ENCODE results near the gene BUD13. TPM values are rescaled to one million over a fixed set of nuclear protein-coding genes. Genes with fewer than 3 reads are reported as not detected.

BUD13 gene
- total RNA-seq, 1 donor from 2014 or later: 27.7 TPM

DNA sequence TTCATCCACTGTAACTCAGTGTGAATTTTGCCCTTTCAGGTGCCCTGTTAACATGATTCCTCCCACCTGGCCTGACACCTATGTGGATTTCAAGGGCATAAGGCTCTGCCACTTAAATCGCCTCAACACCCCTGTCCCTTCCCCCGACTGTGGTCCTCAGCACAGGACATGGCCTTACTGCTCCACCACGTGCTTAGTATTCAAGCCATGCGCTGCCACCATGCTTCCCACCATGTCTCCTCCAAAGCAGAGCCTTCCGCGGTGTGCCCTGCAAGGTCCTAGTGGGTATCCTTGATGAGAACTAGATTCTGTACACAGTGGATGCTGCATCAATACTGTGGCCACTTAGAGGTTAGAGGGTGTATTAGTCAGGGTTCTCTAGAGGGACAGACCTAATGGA is 51.9 kb downstream of the BUD13 start:
- DNase-seq (ENCODE audit: low read depth): no peak
- no peak overlapping the region for H3K4me3 ChIP-seq (ENCODE audit: low read depth, low read length)
- TF ChIP-seq, protein P1, sequence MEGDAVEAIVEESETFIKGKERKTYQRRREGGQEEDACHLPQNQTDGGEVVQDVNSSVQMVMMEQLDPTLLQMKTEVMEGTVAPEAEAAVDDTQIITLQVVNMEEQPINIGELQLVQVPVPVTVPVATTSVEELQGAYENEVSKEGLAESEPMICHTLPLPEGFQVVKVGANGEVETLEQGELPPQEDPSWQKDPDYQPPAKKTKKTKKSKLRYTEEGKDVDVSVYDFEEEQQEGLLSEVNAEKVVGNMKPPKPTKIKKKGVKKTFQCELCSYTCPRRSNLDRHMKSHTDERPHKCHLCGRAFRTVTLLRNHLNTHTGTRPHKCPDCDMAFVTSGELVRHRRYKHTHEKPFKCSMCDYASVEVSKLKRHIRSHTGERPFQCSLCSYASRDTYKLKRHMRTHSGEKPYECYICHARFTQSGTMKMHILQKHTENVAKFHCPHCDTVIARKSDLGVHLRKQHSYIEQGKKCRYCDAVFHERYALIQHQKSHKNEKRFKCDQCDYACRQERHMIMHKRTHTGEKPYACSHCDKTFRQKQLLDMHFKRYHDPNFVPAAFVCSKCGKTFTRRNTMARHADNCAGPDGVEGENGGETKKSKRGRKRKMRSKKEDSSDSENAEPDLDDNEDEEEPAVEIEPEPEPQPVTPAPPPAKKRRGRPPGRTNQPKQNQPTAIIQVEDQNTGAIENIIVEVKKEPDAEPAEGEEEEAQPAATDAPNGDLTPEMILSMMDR (conservative IDR thresholded peaks at IDR 0.05; ENCODE audit: low read depth, low read length): no peak

GRCh38 chr11:116718955-116719501 is 53.8 kb downstream of the BUD13 start:
- no peak for DNase-seq (ENCODE audit: low read depth)
- H3K4me3 ChIP-seq (ENCODE audit: low read depth, low read length): no peak overlapping the region
- TF ChIP-seq, protein P1 (conservative IDR thresholded peaks at IDR 0.05; ENCODE audit: low read depth, low read length): no peak

DNA sequence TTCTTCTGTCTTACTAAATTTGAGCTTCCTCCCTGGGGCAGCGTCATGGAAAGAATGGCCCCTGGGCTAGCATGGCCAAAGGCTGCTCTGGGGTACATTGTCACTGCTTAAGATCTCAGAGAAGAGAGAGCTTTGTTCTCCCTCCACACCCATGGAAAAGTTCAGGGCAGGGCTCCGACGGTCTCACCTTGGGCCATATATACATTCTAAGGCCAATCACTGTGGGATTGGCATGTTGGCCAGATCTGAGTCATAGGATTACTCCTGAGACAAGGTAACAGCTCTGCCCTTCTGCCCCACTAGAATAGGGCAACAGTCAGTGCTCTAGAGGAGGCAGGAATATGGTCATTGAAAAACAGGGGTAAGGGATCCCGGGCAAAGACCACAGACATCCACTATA is 56.2 kb downstream of the BUD13 start:
- DNase-seq (ENCODE audit: low read depth): no peak
- no peak overlapping the region for H3K4me3 ChIP-seq (ENCODE audit: low read depth, low read length)
- TF ChIP-seq, protein P1 (conservative IDR thresholded peaks at IDR 0.05; ENCODE audit: low read depth, low read length): no peak

GRCh38 chr11:116715383-116715782 is 57.4 kb downstream of the BUD13 start:
- TF ChIP-seq, protein P1 (conservative IDR thresholded peaks at IDR 0.05; ENCODE audit: low read depth, low read length): no peak
- no peak overlapping the region for H3K4me3 ChIP-seq (ENCODE audit: low read depth, low read length)
- DNase-seq (ENCODE audit: low read depth): no peak

DNA sequence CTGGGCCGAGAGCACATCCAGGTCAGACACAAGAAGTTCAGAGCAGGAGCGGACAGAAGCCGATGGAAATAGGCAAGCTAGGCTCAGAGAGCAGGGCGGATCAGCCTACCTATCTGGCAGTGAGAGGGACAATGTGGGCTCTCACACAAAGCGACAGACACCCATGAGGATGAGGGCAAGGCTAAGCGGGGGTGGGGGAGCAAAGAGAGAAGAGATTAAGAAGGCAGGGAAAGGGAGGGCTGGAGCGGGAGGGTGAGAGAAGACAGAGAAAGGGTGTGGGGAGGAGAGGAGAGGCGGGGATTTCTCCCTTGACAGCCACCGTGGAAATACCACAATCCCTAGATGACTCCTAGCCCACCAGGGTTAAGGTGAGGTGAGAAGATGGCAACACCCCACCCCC is 57.9 kb downstream of the BUD13 start:
- no peak for DNase-seq (ENCODE audit: low read depth)
- no peak overlapping the region for H3K4me3 ChIP-seq (ENCODE audit: low read depth, low read length)
- TF ChIP-seq, protein P1 (conservative IDR thresholded peaks at IDR 0.05; ENCODE audit: low read depth, low read length): no peak

GRCh38 chr11:116712428-116712827 is 60.4 kb downstream of the BUD13 start:
- no peak for DNase-seq (ENCODE audit: low read depth)
- H3K4me3 ChIP-seq (ENCODE audit: low read depth, low read length): no peak overlapping the region
- TF ChIP-seq, protein P1 (conservative IDR thresholded peaks at IDR 0.05; ENCODE audit: low read depth, low read length): no peak

DNA sequence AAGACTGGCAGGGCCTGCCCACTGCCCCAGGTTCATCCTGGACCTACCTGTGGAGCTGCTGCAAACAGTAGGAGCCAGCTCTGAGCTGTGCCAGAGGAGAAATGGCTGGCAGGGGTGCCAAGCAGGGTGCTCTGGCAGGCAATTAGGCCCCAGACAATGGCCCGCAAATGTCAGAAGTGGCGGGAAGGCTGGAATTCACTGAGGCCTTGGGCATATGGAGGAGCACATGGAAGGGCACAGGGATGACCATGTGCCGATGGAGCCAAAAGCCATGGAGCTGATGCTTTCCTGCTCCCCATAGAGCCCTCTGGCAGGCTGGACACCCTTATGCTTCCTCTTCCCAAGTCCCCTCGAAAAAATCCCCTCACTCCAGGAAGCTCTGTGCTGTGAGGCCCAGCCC is 62.0 kb downstream of the BUD13 start:
- no peak overlapping the region for H3K4me3 ChIP-seq (ENCODE audit: low read depth, low read length)
- TF ChIP-seq, protein P1 (conservative IDR thresholded peaks at IDR 0.05; ENCODE audit: low read depth, low read length): no peak
- DNase-seq (ENCODE audit: low read depth): no peak
